Right lung (tissue), 5 donors: ENCODE measurements around the gene CPZ. TPM values are rescaled to one million over a fixed set of nuclear protein-coding genes. Genes with fewer than 3 reads are reported as not detected.
A peak's percentile ranks its signal among the peaks of the same experiment; 100 is the strongest.

ENCODE experiments used
- DNase-seq, 2 donors: peaks; one replicate each; pipeline ENCODE4 v3.0.0-alpha.2; 2013
- polyA plus RNA-seq, 5 donors: library from polyadenylated mRNA; unstranded; fragments of 120-200 nt; gene quantifications; one replicate each; pipeline versions ENCODE4 v1.2.1 to v1.2.3, GENCODE V29; 2013; ENCODE audit warnings: inconsistent platforms in 1 of 5, low replicate concordance in 1 of 5; ENCODE audit not compliant: insufficient read length in 5 of 5, insufficient read depth in 1 of 5

CPZ gene
- polyA plus RNA-seq, 5 donors = 1.3 to 4.7 (median 3.0) TPM

DNA sequence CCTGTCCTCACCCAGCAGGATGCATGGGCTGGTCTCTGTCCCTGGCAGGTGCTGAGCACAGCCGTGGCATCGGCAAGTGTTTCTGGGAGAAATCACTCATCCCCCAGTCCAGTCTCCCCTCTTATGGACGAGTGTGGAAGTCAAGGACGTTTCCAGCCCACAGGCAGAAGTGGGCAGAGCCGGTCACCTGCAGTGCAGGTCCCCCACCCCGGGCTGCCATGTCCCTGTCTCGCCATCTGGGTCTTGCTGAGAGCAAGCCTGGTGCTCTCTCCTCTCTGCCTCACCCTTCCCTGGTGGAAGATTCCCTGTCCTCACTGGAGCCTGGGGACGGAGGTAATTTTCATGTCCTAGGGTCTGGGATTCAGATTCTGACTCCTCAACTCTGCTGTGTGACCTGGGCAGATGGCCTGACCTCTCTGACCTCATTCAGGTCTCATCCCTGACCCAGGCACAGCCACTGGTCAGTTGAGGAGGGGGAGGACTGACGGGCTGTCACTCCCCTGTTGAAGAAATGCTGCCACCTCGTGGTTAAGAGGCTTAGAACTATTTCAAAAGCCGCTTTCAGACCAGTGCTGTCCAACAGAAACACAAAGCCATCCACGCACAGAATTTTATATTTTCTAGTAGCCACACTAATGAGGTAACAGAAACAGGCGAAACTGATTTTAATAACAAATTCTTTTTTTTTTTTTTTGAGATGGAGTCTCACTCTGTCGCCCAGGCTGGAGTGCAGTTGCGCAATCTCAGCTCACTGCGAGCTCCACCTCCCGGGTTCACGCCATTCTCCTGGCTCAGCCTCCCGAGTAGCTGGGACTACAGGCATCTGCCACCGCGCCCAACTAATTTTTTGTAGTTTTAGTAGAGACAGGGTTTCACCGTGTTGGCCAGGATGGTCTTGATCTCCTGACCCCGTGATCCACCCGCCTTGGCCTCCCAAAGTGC lies 1.8 kb downstream of the CPZ start:
- DNase-seq = peak; percentile 38 to 55

DNA sequence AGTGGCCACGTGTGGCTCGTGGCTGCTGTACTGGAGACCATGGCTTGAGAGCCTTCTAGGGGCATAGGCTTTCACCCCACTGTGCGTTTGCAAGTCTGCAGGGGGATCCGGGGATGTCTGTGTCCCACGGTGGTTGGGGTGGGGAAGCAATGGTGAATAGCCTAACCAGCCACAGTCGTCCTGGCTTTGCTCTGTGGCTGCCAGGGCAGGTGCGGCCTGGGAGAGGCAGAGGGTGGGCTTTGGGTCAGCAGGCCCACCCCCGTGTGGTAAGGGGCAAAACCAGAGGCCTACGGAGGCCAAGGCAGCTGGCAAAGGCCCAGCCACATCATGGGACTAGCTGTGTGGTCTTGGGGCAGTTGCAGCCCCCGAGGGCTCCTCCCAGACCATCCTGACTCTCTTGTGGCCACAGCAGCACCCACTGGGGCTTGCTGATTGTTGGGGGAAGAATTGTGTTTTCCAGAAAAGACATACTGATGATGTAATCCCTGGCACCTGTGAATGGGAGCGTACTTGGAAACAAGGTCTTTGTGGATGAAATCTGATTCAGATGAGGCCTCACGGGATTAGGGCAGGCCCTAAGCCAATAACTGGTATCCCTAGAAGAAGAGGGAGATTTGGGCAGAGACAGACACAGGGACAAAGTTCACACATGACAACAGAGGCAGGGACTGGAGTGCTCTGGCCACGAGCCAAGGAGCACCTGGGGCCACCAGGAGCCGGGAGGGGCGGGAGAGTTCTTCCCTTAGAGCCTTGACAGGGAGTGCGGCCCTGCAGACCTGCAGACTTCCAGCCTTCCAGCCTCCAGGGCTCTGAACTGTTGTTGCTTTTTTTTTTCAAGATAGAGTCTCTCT lies 2.9 kb downstream of the CPZ start:
- DNase-seq = no peak

DNA sequence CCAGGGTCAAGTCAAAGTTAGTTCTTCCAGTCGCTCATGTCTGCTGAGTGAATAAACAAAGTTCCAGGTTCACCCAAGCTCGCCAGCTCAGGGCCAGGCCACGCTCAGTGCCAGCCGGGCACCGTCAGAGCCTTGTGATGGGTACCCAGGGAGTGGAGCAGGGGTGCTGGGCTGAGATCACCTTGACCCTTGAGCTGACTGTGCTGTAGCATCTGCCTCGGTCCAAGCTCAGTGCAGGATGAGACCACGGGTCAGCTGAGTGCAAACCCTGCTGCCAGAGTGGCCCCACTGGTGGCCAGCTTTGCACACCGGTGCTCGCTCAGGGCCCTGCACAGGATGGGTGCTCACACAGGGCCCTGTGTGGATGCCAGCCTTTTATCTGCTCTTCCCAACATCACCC lies 4.3 kb downstream of the CPZ start:
- DNase-seq = no peak

DNA sequence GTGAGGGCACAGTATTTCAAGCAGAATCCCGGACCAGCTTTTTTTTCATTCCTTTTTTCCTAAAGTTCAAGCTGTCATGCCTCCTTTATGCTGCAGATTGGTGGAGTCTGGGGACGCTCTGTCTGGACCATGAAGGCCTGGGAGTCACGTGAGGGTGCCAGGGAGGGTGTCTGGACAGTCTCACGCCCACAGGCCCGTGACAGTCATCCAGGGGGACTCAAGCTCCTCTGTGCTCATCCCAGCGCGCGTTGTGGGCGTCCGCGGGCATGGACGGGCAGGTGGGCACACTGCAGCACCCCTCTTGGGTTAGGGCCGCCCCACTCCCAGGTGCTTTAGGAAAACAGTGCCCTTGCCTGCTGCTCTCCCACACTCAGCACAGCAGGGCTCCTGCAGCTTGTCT lies 4.8 kb downstream of the CPZ start:
- DNase-seq = no peak

GRCh38 chr4:8597791-8598190 lies 5.2 kb downstream of the CPZ start:
- DNase-seq = no peak

DNA sequence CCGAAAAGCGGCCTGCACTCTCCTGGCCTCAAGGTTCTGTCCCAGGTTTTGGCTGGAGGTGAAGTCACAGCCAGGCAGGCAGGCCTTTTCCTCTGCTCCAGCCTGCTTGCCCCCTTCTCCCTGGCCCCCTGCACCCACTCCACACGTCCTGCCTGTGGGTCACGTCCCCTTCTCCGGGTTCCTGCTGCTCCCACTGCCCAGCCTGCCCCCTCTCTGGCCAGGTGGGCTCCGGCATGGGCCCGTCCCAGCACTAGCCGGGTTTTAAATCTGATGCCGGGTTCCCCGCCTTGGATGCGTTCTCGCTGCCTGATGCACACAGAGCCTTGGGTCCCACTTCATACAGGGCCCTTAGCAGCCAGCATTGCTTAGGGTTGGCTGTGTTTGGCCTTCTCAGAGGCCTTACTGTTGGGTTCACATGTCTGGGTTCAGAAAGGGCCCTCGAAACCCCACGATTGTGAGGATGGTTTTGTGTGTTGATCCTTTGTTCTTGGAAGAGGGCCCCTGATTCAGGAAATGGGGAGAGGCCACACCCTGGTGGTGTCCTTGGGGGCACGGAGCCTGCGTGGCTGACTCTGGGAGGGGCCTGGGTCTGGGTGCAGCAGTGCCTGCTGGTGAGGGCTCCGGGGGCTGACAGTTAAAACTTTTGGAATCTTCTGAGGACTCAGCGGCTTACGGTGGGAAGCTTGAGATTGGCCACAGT lies 6.0 kb downstream of the CPZ start:
- no peak for DNase-seq

DNA sequence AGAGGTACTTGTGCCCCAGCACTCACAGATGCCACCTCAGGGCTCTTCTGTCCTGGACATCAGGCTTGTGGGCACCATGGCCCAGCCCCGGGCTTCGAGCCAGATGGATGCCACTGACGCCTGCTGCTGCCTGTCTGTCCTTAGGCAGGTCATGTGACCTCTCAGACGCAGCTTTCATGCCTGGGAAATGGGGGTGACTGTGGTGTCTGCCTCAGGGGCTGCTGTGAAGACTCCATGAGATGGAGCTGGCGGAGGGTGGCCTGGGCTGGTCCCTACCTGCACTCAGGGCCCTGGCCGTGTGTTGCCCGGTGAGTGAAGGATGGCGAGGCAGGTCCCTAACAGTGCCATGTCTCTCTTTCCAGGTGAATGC lies 6.5 kb downstream of the CPZ start:
- no peak for DNase-seq

- no peak for DNase-seq
These were observed 7.1 kb downstream of the CPZ start for GRCh38 chr4:8599657-8600056.

DNA sequence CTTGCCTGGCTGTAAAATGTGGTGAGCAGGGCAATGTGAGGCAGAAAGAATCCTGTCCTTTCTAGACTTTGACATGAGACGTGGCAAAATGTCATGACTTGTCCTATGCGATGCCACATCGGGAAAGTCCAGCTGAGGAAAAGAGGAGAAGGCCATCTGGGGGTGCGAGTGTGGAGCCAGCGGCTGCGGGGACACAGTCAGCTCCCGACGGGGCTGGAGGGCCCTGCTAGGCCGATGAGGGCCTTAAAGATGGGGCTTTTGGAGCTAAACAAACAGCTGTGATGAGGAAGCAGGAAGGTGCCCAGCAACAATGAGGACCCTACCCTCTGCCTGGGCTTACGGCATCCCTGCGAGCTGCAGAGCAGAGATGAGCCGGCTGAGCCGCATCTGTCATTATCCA lies 7.7 kb downstream of the CPZ start:
- DNase-seq = no peak

DNA sequence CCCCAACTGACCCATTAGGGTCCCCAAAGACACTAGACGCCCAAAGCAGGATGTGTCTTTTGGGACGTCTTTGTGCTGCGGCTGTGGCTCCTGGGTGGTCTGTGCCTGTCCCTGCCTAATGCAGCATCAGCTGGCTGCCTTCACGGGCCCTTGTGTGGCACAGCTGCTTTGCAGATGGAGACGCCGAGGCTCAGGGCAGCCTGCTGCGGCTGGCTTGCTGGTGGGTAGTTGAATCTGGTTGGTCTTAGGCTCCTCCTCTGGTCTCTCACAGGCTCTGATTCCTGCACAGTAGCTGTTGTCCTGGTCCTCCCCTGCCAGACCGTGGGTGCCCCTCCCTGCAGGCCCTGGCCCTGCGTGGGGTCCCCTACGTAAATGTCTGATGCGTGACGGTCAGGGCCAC lies 8.1 kb downstream of the CPZ start:
- DNase-seq = no peak

DNA sequence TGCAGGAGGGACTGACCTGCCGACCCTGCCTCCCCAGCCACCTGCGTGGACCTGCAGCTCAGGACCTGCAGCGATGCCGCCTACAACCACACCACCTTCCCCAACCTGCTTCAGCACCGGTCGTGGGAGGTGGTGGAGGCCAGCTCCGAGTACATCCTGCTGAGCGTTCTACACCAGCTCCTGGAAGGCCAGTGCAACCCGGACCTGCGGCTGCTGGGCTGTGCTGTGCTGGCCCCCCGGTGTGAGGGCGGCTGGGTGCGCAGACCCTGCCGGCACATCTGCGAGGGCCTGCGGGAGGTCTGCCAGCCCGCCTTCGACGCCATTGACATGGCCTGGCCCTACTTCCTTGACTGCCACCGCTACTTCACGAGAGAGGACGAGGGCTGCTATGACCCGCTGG lies 8.5 kb downstream of the CPZ start:
- no peak for DNase-seq

DNA sequence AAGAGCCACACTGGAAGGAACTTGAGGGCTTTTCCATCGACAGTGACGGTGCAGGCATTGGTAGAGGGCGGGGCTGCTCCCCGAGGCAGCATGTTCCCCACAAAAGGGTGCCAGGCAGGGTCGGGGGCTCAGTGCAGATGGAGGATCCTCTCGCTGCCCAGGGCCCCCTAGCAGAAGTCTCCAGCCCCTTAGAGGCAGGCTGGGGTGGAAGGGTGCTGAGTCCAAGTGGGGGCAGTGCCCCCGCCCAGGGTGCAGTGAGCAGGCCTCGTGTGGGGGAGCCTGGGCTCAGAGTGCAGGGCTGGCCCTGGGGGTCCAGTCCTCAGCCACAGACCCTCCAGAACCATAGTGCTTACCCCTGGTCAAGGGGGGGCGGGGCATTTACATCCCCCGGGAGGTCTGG lies 9.0 kb downstream of the CPZ start:
- no peak for DNase-seq

GRCh38 chr4:8602686-8603430 lies 10.3 kb downstream of the CPZ start:
- DNase-seq = no peak

GRCh38 chr4:8603931-8604330 lies 11.4 kb downstream of the CPZ start:
- no peak for DNase-seq

DNA sequence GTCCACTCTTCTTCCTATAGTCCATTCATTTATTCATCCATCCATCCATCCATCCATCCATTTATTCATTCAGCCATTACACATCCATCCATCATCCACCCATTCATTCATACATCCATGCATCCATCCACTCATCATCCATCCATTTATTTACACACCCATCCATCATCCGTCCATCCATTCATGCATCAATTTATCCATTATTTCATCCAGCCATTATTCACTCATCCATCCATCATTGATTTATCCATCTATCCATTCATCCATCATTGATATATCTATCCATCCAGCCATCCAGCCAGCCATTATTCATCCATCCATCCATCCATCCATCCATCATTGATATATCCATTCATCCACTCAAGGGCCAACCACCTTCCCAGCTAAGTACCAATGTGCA lies 12.7 kb downstream of the CPZ start:
- no peak for DNase-seq

DNA sequence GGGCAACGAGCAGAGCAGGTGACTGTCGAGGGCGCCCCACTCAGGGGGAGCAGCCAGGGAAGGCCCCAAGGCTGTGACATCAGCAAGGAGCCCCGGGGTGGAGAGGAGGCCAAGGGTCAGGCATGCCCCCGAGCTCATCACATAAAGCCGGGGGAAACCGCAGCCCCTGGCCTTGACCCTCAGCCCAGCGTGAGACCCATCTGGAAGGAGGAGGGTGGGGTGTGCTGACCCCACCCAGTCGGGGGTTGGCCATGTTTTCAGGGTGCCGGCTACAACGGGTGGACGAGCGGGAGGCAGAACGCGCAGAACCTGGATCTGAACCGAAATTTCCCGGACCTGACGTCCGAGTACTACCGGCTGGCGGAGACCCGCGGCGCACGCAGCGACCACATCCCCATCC lies 13.9 kb downstream of the CPZ start:
- DNase-seq = no peak

GRCh38 chr4:8606966-8607365 lies 14.4 kb downstream of the CPZ start:
- DNase-seq = no peak

DNA sequence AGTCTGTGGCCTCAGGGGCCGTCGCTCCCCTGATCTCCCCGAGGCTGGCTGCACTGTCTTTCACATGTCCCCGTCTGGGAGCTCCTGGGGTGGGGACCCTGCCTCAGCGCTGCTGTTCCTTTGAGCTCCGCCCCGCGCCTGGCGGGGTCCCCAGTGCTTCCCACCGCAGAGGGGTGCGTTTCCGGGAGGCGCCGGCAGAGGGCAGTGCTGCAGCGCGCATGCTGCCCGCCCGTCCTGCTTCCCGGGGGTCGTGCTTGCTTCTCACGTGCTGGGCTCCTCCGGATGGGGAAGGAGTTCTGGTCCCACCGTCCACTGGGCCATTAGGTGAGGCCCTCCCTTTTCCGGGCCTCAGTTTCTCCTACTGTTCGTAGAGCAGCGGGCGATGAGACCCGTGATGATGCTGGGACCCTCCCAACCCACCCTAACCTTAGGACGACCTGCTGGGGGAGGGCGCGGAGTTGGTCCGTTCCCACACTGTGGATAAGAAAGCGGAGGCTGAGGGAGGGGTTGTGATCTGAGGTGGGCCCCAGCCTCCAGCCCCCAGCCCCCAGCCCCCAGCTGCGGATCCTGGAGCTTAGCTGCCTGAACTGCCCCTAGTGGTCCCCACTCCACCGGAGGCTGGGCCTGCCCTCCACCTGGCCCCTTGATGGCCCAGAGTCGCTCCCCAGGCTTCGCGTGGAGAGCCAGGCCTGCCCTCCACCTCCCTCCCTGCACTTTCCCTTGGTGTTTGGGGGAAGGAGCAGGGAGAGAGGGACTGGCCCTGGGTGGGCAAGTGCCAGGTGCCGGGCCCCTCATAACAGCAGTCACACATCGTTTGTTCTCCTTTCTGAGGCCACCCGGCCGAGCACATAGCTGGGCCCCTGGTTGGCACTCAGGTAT lies 15.3 kb downstream of the CPZ start:
- DNase-seq = peak in 1 of 2 donors; percentile 14

- no peak for DNase-seq
These were observed 16.3 kb downstream of the CPZ start for GRCh38 chr4:8608714-8609391.

- no peak for DNase-seq
These were observed 16.8 kb downstream of the CPZ start for GRCh38 chr4:8609406-8609805.
